Osteoblast (primary cell): ENCODE data around the gene ARMH1. TPM values are rescaled to one million over a fixed set of nuclear protein-coding genes. Genes with fewer than 3 reads are reported as not detected.

Experiments
- DNase-seq: peaks from one replicate; pipeline ENCODE4 v3.0.0; 2011; ENCODE audit warnings: low spot score, mixed read lengths; ENCODE audit not compliant: insufficient read length; ENCODE audit errors: missing footprints
- H2AFZ ChIP-seq: 2 replicates; pipeline ENCODE4 v1.6.0; 2011; ENCODE audit warnings: mild to moderate bottlenecking, low read length
- H3K27ac ChIP-seq: 2 replicates; pipeline ENCODE4 v1.5.1; 2011; ENCODE audit warnings: mild to moderate bottlenecking, low read depth, low read length, moderate library complexity
- H3K27me3 ChIP-seq: 2 replicates; pipeline ENCODE4 v1.6.0; 2012; ENCODE audit warnings: mild to moderate bottlenecking, control low read depth, inconsistent platforms, low read length, moderate library complexity; ENCODE audit not compliant: insufficient read depth
- H3K36me3 ChIP-seq: 2 replicates; pipeline ENCODE4 v1.5.1; 2011; ENCODE audit warnings: mild to moderate bottlenecking, low read length, control low read depth, moderate library complexity; ENCODE audit not compliant: insufficient read depth
- H3K4me1 ChIP-seq: 2 replicates; pipeline ENCODE4 v1.5.1; 2011; ENCODE audit warnings: mild to moderate bottlenecking, low read length, control low read depth, moderate library complexity; ENCODE audit not compliant: insufficient read depth
- H3K4me2 ChIP-seq: 2 replicates; pipeline ENCODE4 v1.6.0; 2011; ENCODE audit warnings: mild to moderate bottlenecking, low read length; ENCODE audit not compliant: insufficient read depth
- H3K4me3 ChIP-seq: fragments of 200-600 bp; sonication (generic); 3 replicates; pipeline ENCODE4 v1.5.1; 2012; ENCODE audit warnings: mild to moderate bottlenecking, low read length, inconsistent platforms; ENCODE audit not compliant: insufficient read depth
- H3K79me2 ChIP-seq: 2 replicates; pipeline ENCODE4 v1.6.0; 2012; ENCODE audit warnings: mild to moderate bottlenecking, low read length, control low read depth, inconsistent platforms; ENCODE audit not compliant: insufficient read depth
- H3K9me3 ChIP-seq: 2 replicates; pipeline ENCODE4 v1.5.1; 2011; ENCODE audit warnings: low read depth, low read length, control low read depth
- H4K20me1 ChIP-seq: 2 replicates; pipeline ENCODE4 v1.6.0; 2012; ENCODE audit warnings: mild to moderate bottlenecking, low read length, control low read depth; ENCODE audit not compliant: insufficient read depth
- CTCF ChIP-seq: IDR thresholded peaks from 2 replicates; pipeline ENCODE4 v1.5.1; 2011; ENCODE audit warnings: mild to moderate bottlenecking, low read depth, low read length, moderate library complexity; ENCODE audit errors: extremely low read depth
- total RNA-seq: library from RNA; depleted of rRNA; stranded (reverse); fragments of >200 nt; gene quantifications from 2 replicates; pipeline ENCODE4 v1.2.3, GENCODE V29; 2012

Gene ARMH1
- total RNA-seq, 1 donor = 4.3 TPM

GRCh38 chr1:44693159-44693558, 18.6 kb downstream of the ARMH1 start:
- no peaks in the 10 kb centered on the region for H4K20me1 ChIP-seq
- H3K79me2 ChIP-seq = no peaks in the 10 kb centered on the region
- no peak for TF ChIP-seq CTCF
- DNase-seq = no peak
- no peak overlapping the region for H3K4me3 ChIP-seq
- H3K4me1 ChIP-seq = no peaks in the 10 kb centered on the region
- no peak overlapping the region for H3K27ac ChIP-seq
- H3K36me3 ChIP-seq = no peaks in the 10 kb centered on the region
- H3K4me2 ChIP-seq = no peak overlapping the region
- H2AFZ ChIP-seq = no peak overlapping the region
- no peaks in the 10 kb centered on the region for H3K9me3 ChIP-seq
- H3K27me3 ChIP-seq = no peaks in the 10 kb centered on the region

- no peak for DNase-seq
- no peak overlapping the region for H2AFZ ChIP-seq
- no peak for TF ChIP-seq CTCF
These were observed 19.4 kb downstream of the ARMH1 start for GRCh38 chr1:44693900-44694299.

GRCh38 chr1:44694863-44695478, 20.5 kb downstream of the ARMH1 start:
- H2AFZ ChIP-seq = no peak overlapping the region
- H3K27ac ChIP-seq = no peak overlapping the region
- H3K36me3 ChIP-seq = no peaks in the 10 kb centered on the region
- no peaks in the 10 kb centered on the region for H4K20me1 ChIP-seq
- no peaks in the 10 kb centered on the region for H3K9me3 ChIP-seq
- H3K27me3 ChIP-seq = no peaks in the 10 kb centered on the region
- no peak for TF ChIP-seq CTCF
- no peaks in the 10 kb centered on the region for H3K4me1 ChIP-seq
- no peak for DNase-seq
- H3K79me2 ChIP-seq = no peaks in the 10 kb centered on the region
- no peak overlapping the region for H3K4me3 ChIP-seq
- no peak overlapping the region for H3K4me2 ChIP-seq

More at GRCh38 chr1:44693900-44694299, 19.4 kb downstream of the ARMH1 start:
- no peaks in the 10 kb centered on the region for H3K36me3 ChIP-seq
- no peaks in the 10 kb centered on the region for H4K20me1 ChIP-seq
- H3K79me2 ChIP-seq = no peaks in the 10 kb centered on the region
- H3K27me3 ChIP-seq = no peaks in the 10 kb centered on the region
- no peak overlapping the region for H3K4me2 ChIP-seq
- no peaks in the 10 kb centered on the region for H3K4me1 ChIP-seq
- H3K27ac ChIP-seq = no peak overlapping the region
- H3K4me3 ChIP-seq = no peak overlapping the region
- H3K9me3 ChIP-seq = no peaks in the 10 kb centered on the region

- no peaks in the 10 kb centered on the region for H3K9me3 ChIP-seq
- H3K4me1 ChIP-seq = no peaks in the 10 kb centered on the region
- H3K4me3 ChIP-seq = no peak overlapping the region
- no peaks in the 10 kb centered on the region for H3K36me3 ChIP-seq
- TF ChIP-seq CTCF = no peak
- no peak overlapping the region for H2AFZ ChIP-seq
- no peak for DNase-seq
- no peaks in the 10 kb centered on the region for H4K20me1 ChIP-seq
- H3K27ac ChIP-seq = no peak overlapping the region
- no peaks in the 10 kb centered on the region for H3K27me3 ChIP-seq
- no peaks in the 10 kb centered on the region for H3K79me2 ChIP-seq
- no peak overlapping the region for H3K4me2 ChIP-seq
These were observed 21.2 kb downstream of the ARMH1 start for GRCh38 chr1:44695671-44696070.
